HG03469 (cell line): Measurements from ENCODE around the gene RBM20.
"Not testable (repeated sequence)": the region's sequence is repeated elsewhere in the genome, so short reads cannot be mapped to it uniquely, and the experiment has no call there.

Experiments used
- ATAC-seq: cut with Tn5 transposase; IDR thresholded peaks from one replicate; pipeline ENCODE4 v1.9.1; 2021; ENCODE audit warnings: mild to moderate bottlenecking, moderate library complexity, moderate number of reproducible peaks; ENCODE audit not compliant: unreplicated experiment

Gene RBM20

DNA sequence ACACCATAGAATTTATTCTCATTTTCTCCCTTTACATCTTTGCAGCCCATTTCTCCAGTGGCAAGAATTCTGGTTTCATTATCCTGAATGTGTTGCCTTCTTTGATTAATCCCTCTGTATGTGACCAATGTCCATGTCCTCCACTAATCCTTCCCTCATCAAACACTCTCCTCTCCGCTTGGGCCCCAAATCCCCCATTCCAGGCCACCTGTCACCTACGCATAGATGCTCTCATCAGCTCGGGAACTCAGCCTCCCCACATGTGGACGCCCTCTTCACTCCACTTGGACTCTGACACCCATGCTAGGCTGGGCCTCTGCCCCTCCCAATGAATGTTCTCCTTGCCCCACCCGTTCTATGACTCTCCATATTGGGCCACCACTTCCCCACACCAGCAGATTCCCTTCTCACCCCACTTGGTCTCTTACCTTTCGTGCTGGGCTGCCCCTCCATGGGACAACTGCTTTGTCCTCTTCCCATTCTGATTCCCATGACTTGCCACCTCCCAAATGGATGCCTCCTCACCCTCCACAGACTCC is 18.7 kb upstream of the RBM20 start:
- no peak for ATAC-seq

DNA sequence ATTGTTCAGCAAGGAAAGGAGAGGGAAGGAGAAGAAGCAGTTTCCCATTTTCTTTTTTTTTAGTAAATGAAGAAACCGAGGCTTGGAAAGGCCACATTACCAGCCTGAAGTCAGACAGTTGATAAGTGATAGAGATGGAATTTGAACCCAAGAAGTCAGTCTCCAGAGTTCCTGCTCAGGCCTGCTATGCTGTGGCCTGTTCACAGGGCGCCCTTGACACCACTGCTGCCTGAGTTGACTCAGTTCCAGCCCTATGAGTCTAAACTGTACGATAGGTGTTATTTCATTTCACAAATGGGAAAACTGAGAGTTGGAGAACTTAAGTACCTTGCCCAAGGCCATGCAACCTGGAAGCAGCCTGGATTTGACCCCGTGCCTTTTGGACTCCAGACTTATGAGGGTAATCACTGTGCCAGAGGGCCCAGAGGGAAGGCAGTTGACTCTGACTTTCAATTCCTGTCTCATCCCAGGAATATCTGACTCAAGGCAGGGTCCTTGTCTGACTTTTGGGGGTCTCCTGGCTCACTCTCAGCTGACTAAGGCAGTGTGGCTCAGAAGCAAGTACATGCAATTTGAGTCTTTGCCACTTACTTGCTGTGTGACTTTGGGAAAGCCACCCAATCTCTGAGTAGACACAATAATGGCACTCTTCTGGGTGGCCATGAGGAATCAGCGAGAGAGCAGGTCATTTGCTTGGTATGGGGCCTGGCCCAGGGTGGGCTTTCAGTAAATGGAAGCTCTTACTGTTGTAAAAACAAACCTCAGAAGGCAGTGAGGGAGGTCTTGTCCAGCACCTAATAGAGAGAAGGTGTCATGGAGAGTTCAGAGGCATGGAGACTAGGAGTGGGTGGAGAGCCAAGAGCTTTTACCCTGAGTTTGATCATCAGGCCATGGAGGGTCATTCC is 17.9 kb upstream of the RBM20 start:
- no peak for ATAC-seq

DNA sequence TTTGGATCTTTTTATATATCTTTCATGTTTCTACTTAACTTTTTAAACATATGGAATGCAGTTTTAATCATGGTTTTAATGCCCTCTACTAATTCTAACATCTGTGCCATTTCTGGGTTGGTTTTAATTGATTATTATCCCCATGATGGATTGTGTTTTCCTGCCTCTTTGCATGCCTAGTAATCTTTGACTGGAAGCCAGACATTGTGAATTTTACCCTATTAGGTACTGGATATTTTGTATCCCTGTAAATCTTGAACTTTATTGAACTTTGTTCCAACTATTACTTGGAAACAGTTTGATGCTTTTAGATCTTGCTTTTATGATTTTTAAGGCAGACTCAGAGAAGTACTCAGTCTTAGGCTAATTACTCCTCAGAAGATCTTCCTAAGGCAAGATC is 16.0 kb upstream of the RBM20 start:
- no peak for ATAC-seq

DNA sequence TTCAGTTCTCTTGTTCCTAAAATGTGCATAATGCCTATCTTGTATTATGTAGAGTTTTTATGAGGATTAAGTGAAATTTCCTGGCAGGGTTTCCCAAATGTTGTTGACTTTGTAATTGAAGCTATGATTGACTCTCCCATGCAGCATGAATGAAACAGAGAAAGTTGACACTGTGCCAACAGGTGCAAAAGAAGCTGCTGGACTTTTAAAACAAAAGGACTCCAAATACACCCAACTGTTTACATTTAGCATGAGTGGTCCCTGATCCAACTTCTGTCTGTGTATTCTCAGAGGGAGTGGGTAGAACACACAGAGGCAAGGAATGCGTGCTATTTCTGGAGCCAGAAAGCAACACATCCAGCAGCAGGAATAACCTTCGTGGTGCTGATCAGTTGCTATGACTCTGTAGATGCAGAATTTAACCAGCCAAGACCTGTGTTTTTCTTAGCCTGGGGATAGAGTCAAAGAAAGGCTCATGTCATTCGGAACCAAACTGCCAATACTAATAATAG is 14.4 kb upstream of the RBM20 start:
- no peak for ATAC-seq

DNA sequence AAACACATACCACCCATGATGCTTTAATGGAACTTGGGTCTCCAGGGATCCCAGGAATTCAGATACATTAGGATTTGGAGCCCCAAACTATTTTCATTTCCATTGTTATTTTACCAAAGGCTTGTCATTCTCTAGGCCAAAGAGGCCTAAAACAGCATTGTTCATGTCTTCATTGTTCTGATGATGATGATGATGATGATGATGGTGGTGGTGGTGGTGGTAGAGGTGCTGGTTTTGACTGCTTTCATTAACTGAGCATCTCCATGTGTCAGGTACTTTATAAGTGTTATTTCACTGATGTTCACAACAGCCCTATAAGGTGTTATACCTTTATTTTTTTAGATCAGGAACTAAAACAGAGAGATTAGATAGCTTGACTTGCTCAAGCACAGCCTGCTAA is 12.2 kb upstream of the RBM20 start:
- no peak for ATAC-seq

DNA sequence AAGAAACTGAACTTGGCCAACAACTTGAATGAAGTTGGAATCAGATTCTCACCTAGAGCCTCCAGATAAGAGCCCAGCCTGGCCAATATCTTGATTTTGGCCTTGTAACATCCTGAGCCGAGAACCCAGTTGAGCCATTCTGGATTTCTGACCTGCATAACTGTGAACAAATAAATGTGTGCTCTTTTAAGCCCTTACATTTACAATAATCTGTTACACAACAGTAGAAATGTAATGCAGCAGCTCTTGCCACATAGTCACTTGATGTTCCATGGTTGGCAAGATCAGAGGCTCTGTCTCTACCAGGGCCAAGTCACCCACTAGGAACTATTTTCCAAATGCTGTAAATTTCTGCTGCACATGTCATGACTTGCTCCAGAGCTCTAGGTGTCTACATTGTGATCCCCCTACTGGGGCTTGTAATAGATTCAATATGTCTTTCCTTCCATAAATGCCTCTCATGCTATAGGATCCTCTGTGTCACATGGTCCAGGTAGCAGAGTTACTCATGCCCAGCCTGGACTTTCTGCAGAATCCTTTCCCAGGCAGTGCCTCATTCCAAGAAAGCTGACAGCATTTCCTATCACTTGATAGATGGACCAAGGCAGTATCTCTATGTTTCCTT is 11.4 kb upstream of the RBM20 start:
- ATAC-seq = no peak

DNA sequence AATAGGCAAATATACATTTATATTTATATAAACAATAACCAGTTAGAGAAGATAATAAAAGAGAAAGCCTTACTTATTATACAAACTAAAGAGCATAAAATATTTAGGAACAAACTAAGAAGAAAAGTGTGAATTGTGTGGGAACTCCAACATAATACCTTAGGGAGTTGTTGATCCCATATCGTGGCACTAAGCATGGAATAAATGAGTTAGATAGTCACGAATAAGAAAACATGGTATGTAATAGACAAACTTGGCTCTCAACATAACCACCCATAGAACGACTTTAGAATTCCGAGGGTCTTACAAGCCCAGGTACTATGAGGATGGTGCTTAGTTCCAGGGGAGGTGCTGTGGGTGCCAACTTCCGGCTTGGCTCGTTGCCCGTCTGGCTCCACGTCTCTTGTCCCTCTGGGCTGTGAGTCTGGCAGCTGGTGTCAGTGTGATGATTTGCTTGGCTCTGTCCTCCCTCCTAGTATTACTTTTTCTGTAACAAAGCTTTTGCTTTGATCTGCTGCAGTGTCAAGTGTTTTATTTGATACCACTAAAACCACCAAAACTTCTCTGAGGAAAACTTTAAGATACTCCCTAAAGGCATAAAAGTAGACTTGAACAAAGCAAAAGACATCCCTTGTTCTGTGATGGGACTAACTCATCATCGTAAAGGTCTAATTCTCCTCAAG is 9.5 kb upstream of the RBM20 start:
- ATAC-seq = no peak

DNA sequence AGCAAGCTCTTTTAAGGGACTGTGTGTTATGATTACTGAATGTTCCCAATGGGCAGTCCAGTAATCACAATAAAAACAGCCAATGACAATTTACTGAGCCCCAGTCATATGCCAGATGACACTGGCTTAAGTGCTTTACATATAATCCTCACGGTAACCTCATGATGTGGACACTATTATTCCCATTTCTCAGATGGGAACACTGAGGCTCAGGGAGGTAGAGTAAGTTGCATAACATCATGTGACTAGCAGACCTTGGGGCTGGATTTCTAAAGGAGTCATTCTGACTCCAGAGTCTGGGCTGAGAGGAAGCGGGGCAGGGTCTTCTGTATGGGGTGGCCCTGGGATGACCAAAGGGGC is 7.6 kb upstream of the RBM20 start:
- ATAC-seq = no peak

DNA sequence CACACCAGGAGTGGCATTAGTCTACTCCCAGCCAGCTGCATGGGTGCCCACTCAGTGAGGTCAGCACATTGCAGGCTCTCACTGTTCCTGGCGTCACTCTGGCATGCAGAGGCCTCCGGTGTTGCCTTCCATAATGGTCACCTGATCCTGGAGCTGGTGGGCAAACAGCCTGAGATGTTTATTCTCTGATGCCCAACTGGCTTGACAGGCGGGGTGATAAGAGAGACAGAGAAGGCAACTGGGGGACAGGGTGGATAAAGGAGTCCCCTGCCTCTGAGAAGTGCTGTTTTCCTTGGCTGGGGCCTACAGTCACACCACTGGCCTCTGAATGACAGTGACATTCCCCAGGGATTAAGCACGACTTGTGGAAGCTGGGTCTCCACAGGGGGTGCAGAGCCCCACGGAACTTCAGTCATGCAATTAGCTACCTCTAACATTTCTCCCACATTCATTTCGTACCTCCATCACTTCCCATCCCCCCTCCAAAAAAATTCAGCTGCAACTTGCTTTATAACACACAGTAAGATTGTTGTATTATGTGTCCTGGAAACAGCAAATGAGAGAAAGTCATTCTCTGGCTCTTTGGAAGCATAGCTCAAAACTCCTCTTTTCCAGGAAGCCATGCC is 7.1 kb upstream of the RBM20 start:
- no peak for ATAC-seq

DNA sequence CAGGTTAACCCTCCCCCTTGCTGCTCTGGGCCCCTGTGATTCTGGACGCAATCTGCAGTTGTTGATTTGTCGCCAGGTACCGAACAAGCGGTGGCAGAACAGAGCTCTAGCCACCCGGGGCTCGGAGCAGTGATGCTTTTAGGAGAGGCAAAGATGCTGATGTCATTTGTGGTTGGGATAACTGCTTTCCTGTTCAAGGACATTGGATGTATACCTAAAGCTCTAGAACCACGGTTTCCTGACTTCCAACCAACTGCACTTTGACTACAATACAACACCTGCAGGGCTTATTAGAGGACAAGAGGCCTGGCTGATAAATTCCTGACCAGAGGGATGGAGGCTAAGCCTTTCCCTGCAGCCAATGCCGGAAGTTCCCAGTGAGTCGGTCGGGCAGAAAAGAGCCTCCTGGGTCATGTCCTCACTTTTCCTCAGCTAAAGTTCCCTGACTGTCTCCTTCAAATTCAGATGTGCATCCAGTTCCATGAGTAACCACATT is 6.5 kb upstream of the RBM20 start:
- ATAC-seq = no peak

DNA sequence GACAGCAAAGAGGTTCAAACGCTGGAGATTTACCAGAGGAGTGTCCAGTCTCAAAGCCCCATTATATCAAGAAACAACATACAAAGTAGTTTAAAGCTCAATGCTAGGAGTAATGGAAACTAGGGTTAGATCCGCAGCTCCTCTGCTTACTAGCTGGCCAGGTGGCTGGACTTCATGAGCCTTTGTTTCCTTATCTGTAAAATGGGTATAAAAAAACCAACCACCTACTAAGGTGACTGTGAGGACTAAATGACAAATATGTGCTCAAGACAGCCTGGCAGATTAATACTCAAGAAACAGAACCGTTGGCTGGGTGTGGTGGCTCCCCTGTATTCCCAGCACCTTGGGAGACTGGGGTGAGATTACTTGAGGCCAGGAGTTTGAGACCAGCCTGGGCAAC is 5.8 kb upstream of the RBM20 start:
- no peak for ATAC-seq

DNA sequence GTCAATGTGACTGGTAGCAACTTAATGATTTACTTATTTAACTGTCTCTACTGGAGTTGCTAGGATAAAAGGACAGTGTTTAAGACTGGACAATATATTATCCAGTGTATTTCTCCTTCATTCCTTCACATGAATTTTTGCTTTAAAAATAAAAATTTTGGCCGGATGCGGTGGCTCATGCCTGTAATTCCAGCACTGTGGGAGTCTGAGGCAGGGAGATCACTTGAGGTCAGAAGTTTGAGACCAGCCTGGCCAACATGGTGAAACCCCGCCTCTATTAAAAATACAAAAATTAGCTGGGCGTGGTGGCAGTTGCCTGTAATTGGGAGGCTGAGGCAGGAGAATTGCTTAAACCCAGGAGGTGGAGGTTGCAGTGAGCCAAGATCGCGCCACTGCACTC is 5.1 kb upstream of the RBM20 start:
- ATAC-seq = not testable (repeated sequence)

DNA sequence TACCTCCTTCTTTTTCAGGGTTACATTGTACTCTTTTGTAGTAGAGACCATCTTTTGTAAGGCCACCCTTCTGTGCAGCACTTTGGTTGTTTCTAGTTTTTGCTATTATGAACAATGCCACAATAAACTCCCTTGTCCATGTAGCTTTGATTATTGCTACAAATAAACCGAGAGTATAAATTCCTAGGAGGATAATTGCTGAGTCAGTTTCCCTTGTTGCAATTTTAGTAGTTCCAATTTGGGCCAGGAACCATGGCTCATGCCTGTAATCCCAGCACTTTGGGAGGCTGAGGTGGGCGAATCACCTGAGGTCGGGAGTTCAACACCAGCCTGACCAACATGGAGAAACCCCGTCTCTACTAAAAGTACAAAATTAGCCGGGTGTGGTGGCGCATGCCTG is 4.3 kb upstream of the RBM20 start:
- ATAC-seq = not testable (repeated sequence)

DNA sequence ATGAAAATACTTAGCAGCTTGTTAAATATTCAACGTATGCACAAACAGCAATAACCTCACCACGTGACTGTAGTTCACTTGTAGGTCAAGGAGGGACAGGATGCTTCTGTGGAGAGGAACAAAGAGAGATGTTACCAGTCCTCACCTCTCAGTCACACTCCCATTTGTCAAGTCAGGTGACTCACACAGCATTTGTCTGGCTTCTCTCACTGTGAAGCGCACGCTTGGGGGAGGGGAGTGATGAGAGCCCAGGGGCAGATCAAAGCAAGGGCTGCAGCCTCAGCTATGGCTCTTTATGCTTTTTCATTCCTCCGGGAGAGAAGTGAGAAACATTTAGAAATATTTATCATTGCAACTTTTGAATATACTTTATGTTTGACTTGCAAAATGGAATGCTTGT is 2.9 kb upstream of the RBM20 start:
- ATAC-seq = no peak

DNA sequence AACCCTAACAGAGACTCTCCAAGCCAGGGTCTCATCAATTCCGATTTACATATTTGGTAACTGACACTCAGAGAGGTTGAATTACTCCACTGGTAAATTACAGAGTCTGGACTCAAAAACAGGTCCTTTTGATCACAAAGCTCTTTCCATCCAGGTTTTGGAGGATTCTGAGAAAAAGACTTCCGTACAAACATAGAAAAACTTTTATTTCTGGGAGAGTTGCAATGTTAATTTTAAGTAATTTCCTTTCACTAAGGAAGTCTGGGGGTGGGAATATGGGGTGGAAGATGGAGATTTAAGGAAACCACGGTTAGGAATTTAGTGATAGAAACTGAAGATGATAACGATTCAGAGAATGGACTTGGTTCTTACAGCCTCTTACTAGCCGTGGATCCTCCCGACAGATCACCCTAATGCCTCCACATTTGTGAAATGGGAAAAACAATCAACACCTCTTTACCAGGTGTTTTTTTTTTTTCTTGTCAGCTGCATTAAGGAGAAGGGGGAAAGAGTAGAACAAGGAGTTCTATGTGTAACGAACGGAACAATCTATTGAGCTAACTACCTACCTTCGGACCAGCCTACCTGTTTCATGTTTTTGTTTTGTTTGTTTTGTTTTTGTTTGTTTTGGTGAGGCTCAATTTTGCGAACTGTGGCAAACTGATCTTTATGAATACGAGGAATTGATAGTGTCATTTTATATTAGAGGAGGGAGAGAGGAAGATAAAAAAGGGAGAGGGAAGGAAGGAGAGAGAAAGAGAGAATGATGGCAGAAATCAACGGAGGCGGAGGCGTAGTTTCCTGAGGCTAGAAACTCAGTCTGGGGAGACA is 1.7 kb upstream of the RBM20 start:
- ATAC-seq = no peak

DNA sequence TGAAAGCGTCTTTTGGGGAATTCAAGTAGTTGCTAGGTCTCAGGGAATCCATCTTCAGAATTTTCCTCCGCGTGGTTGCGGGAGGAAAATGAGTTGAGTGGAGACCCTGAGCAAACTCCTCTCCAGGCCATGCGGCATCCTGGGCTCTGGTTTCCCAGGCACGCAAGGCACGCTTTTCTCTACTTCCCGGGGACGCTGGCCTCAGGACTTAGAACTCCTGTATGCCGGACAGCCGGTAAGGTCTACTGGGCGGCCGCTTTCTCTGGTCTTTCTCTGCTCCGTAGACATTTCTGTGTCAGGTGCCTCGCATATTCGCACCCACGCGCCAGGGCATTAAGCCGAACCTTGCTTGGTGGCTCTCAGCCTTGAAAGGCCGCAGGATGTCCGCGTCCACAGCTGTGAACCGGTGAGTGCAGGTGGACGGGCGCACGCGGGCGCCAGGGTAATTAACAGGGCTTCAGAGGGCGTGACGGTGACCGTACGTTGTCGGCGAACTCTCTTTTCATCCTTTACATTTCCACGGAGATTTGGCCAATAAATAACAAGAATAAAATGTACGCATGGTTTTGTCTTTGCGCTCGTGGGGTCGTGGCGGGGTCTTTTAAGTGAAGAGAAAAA is 992 bp upstream of the RBM20 start:
- no peak for ATAC-seq

DNA sequence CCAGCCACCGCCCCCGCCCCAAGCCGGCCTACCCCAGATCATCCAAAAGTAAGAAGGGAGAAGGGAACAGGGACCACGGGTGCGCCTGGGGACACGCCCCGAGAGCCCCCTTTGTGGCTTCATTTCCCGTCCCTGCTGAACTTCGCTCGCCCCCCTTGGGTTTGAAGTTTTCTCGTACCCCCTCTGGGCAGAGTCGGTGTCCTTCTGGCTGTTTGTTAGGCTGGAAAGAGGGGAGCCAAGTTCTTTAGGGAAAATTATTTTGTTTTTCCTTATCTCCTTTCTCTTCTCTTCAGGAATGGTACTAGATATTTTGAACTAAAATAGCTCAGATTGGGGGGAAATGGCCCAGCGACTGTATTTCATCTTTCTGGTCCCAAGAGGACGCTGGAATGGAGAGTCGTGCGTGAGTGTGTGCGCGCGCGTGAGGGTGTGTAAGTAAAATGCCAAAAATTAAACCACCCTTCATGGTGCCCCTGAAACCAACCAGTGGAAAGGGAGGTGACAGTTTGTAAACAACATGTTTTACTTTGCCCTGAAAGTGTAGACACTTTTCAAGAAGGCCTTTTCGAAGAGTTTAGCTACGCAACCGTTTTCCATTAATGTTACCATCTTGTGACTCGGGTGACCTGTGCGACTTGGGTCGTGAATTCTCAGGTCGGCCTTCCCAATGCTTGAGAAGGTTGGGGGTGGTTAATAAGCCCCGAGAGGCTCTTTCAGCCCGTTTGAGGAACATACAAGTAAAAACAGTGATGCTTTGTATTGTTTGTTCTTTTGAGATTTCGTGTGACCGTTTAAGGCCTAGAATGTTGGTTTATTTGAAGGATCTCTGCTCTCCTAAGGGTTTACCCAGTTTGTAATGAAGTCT is 694 bp downstream of the RBM20 start:
- ATAC-seq = no peak

DNA sequence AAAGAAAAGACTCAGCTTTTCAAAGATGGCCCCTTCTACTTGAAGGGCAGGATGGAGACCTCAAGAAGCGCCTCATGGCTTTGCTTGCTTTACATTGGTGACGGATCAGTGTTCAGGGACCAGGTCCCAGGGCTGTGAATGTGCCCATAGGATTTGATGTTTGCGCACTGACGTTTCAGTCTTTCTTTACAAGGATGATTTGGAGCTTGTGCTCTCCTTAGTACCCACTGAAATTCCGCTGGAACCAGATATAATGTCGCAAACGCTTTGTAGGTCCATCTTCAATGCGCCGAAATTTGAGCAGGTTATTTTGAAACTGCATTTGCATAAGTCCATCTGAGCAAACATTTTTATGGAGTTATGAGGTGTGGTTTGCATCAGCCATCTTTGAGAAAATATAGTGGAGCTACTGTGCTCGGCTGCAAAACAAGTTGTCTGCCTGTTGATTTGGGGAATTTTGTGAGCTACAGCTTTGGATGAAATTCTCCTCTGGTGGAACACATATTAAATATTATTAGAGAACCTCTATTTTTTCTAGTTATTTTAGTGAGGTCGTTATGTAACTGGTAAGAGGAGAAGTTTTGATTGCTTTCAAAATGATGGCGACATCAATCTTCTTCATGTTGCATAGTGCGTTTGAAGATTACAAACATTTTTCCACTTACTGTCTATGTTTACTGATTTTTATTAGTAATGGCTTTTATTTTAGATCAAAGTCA is 2.4 kb downstream of the RBM20 start:
- ATAC-seq = no peak
